Measurements from ENCODE around the gene ISYNA1. TPM values are rescaled to one million over a fixed set of nuclear protein-coding genes. Genes with fewer than 3 reads are reported as not detected.
A peak's percentile ranks its signal among the peaks of the same experiment; 100 is the strongest.

The ISYNA1 gene
- total and polyA plus RNA-seq, 2 of the 13 experiments (the other 11 are each of a cell fraction or from before 2014, with no cell fraction given), result 29.6 to 48.5 TPM

- TF ChIP-seq ZFY (CRISPR knock-in tag; IDR thresholded peaks at IDR 0.05), result peak; percentile 74
- TF ChIP-seq NPAS2 (CRISPR knock-in tag; IDR thresholded peaks at IDR 0.05; ENCODE audit: borderline replicate concordance), result no peak
- TF ChIP-seq ZBTB38 (CRISPR knock-in tag; IDR thresholded peaks at IDR 0.05), result peak; percentile 94
- TF ChIP-seq ZNF101 (CRISPR knock-in tag; IDR thresholded peaks at IDR 0.05; ENCODE audit: borderline replicate concordance, low read depth), result 0 out of 2 replicates have a peak, but pooled peaks have one; percentile 42
- TF ChIP-seq ZNF431 (CRISPR knock-in tag; IDR thresholded peaks at IDR 0.05; ENCODE audit: borderline replicate concordance, low read depth), result peak; percentile 62; the same call in 1 of the 2 replicates
- TF ChIP-seq EED (CRISPR knock-in tag; IDR thresholded peaks at IDR 0.05), result 0 out of 2 replicates have a peak, but pooled peaks have one; percentile 81
- no peak for TF ChIP-seq ZNF333 (CRISPR knock-in tag; IDR thresholded peaks at IDR 0.05; ENCODE audit: borderline replicate concordance)
- TF ChIP-seq, protein P1, sequence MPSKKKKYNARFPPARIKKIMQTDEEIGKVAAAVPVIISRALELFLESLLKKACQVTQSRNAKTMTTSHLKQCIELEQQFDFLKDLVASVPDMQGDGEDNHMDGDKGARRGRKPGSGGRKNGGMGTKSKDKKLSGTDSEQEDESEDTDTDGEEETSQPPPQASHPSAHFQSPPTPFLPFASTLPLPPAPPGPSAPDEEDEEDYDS (CRISPR knock-in tag; IDR thresholded peaks at IDR 0.05), result peak; percentile 99
- TF ChIP-seq ZSCAN20 (CRISPR knock-in tag; IDR thresholded peaks at IDR 0.05; ENCODE audit: borderline replicate concordance), result peak; percentile 94
- peak; percentile 75; the same call in 1 of the 2 replicates for TF ChIP-seq MIXL1 (CRISPR knock-in tag; IDR thresholded peaks at IDR 0.05)
- TF ChIP-seq ZBTB46 (CRISPR knock-in tag; IDR thresholded peaks at IDR 0.05; ENCODE audit: borderline replicate concordance), result 0 out of 2 replicates have a peak, but pooled peaks have one; percentile 64
- peak; percentile 89 for TF ChIP-seq IRF2 (CRISPR knock-in tag; IDR thresholded peaks at IDR 0.05)
- no peak for TF ChIP-seq SOX6 (IDR thresholded peaks at IDR 0.05)
- TF ChIP-seq SOX6 (CRISPR knock-in tag; IDR thresholded peaks at IDR 0.05), result peak; percentile 84
- TF ChIP-seq HES4 (CRISPR knock-in tag; IDR thresholded peaks at IDR 0.05; ENCODE audit: borderline replicate concordance), result no peak; the same call in 1 of the 2 replicates
- no peak for TF ChIP-seq RFX5 (IDR thresholded peaks at IDR 0.05; ENCODE audit: low read depth, low read length)
- TF ChIP-seq POLR2A (IDR thresholded peaks at IDR 0.05; ENCODE audit: insufficient read depth in 1 of 2, low read depth in 2 of 2, low read length in 2 of 2), result peak; percentile 100
- peak; percentile 32 for TF ChIP-seq HNRNPK (IDR thresholded peaks at IDR 0.05; ENCODE audit: low read depth, low read length, poor library complexity, severe bottlenecking)
- peak; percentile 33; the same call in 1 of the 2 replicates for TF ChIP-seq ZNF547 (CRISPR knock-in tag; IDR thresholded peaks at IDR 0.05)
- peak; percentile 69 for TF ChIP-seq SSRP1 (CRISPR knock-in tag; IDR thresholded peaks at IDR 0.05)
- TF ChIP-seq, protein P2, sequence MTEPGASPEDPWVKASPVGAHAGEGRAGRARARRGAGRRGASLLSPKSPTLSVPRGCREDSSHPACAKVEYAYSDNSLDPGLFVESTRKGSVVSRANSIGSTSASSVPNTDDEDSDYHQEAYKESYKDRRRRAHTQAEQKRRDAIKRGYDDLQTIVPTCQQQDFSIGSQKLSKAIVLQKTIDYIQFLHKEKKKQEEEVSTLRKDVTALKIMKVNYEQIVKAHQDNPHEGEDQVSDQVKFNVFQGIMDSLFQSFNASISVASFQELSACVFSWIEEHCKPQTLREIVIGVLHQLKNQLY (CRISPR knock-in tag; IDR thresholded peaks at IDR 0.05), result 0 out of 2 replicates have a peak, but pooled peaks have one; percentile 60
- TF ChIP-seq, protein P3, sequence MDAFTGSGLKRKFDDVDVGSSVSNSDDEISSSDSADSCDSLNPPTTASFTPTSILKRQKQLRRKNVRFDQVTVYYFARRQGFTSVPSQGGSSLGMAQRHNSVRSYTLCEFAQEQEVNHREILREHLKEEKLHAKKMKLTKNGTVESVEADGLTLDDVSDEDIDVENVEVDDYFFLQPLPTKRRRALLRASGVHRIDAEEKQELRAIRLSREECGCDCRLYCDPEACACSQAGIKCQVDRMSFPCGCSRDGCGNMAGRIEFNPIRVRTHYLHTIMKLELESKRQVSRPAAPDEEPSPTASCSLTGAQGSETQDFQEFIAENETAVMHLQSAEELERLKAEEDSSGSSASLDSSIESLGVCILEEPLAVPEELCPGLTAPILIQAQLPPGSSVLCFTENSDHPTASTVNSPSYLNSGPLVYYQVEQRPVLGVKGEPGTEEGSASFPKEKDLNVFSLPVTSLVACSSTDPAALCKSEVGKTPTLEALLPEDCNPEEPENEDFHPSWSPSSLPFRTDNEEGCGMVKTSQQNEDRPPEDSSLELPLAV (CRISPR knock-in tag; conservative IDR thresholded peaks at IDR 0.05; ENCODE audit: low read depth), result no peak
- TF ChIP-seq MTF1 (CRISPR knock-in tag; IDR thresholded peaks at IDR 0.05), result peak; percentile 83; the same call in 1 of the 2 replicates
- TF ChIP-seq CENPT (CRISPR knock-in tag; IDR thresholded peaks at IDR 0.05; ENCODE audit: low read depth), result peak; percentile 85; the same call in 1 of the 2 replicates
- TF ChIP-seq NR2F2 (IDR thresholded peaks at IDR 0.05; ENCODE audit: borderline replicate concordance, low read depth), result peak; percentile 76; the same call in 1 of the 2 replicates
- TF ChIP-seq SMAD1 (CRISPR knock-in tag; IDR thresholded peaks at IDR 0.05; ENCODE audit: borderline replicate concordance, low read depth), result peak; percentile 96
- TF ChIP-seq ZNF367 (CRISPR knock-in tag; IDR thresholded peaks at IDR 0.05; ENCODE audit: borderline replicate concordance), result peak; percentile 94
Measured at GRCh38 chr19:18385675-18386542, 52.0 kb downstream of the ISYNA1 start, which contains the start of gene GDF15 (continued).
